Adipose tissue (tissue), 3 donors: ENCODE measurements around the gene STX1B. TPM values are rescaled to one million over a fixed set of nuclear protein-coding genes. Genes with fewer than 3 reads are reported as not detected.

Experiments used
- H3K27ac ChIP-seq: one replicate; pipeline ENCODE4 v1.5.1; 2013; ENCODE audit warnings: low read depth, low read length
- WGBS, 3 donors: extraction: QIAGEN DNeasy Blood & Tissue Kit; methylation state at CpG; one replicate each; pipeline ENCODE4 v1.1.7; 2013; 5-methylcytosine and 5-hydroxymethylcytosine counted together
- polyA plus RNA-seq, 3 donors: library from polyadenylated mRNA; stranded (reverse); fragments of 200-250 nt; gene quantifications; one replicate each; pipeline ENCODE4 v1.2.3, GENCODE V29; 2013
- donor health status: healthy with polysubstance abuse.
- donor health status: Bipolar disorder and iron deficiency.
- donor health status: healthy.

The STX1B gene
- polyA plus RNA-seq, 3 donors = 0.11 to 0.98 (median 0.18) TPM

DNA sequence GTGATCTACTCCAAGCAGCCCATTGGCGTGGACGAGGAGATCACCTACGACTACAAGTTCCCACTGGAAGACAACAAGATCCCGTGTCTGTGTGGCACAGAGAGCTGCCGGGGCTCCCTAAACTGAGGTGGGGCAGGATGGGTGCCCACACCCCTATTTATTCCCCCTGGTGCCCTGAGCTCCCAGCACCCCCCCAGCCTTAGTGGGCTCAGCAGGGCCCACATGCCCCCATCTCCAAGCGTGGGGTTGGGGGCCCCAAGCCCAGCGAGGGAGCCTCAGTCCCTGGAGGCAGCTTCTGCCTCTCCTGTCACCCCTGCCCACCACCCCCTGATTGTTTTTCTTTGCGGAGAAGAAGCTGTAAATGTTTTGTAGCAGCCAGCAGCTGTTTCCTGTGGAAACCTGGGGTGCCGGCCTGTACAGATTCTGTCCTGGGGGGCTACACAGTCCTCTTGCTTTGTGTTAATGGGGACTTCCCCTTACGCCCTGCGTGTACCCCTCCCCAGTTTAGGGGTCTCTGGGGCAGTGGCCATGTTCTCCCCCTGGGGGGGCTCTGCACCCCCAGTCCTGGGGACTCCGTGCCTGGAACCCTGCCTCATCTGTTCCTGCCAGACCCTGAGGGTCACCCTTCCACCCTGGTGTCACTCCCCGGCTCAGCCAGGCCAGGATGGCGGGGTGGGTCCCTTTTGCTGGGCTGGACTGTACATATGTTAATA, 26.4 kb downstream of the STX1B start:
- no peak overlapping the region for H3K27ac ChIP-seq
- 75 to 87% (median 78%) methylated on average over 14 of the region's 14 CpGs for WGBS, 3 donors

DNA sequence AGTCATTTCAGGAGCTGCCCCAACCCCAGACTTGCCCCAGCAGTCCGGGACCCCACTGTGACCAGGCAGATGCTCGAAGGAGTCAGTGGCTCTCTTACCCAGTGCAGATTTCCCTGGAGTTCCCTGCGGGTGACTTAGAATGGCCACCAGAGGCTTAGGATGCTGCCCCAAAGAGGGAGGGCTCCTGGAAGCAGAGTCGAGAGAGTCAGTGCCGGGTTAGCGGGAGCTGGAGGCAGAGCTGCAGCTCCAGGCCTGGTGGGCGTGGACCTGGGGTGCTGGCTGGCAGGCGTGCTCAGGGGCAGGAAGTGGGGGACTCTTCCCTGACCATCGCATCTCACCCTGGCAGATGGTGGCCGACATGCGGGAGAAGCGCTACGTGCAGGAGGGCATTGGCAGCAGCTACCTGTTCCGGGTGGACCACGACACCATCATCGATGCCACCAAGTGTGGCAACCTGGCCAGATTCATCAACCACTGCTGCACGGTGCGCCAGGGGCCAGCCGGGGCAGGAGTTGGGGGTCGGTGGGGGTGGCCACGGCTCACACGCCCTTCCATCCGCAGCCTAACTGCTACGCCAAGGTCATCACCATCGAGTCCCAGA, 27.0 kb downstream of the STX1B start:
- WGBS, 3 donors = 79 to 87% (median 83%) methylated on average over 21 to 25 of the region's 25 CpGs

DNA sequence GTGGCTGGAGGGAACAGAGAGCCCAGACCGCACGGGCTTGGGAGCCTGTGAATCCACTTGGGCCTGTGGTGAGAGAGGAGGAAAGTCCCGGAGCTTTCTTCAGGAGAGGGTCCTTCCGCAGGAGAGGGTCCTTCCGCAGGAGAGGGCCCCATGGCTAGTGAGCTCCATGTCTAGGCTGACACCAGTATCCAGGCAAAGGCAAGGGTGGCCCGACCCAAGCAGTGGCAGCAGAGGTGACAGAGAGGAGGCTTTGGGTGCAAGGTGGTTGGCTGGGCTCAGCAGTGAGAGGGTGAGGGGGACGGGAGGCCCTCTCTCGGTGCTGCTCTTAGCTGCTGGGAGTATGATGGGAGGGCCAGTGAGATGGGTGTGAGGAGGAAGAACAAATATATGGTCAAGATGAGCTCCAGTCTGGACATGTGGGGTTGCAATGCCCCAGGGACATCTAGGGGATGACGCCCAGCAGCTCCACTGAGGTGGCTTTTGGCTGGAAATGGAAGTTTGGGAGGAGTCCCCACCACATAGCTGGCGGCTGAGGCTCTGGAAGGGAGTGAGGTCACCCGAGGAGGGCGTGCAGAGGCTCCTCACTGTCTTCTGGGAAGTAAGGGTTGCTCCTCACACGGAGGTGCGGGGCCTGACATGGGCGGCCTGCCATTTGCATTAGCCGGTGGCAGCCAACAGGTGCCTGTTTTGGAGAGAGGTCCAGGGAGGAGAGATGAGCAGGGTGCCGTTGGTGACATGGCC, 27.7 kb downstream of the STX1B start:
- H3K27ac ChIP-seq = no peak overlapping the region
- WGBS, 3 donors = 67 to 80% (median 78%) methylated on average over 17 of the region's 17 CpGs

More for the DNA sequence above, 27.0 kb downstream of the STX1B start:
- no peak overlapping the region for H3K27ac ChIP-seq

DNA sequence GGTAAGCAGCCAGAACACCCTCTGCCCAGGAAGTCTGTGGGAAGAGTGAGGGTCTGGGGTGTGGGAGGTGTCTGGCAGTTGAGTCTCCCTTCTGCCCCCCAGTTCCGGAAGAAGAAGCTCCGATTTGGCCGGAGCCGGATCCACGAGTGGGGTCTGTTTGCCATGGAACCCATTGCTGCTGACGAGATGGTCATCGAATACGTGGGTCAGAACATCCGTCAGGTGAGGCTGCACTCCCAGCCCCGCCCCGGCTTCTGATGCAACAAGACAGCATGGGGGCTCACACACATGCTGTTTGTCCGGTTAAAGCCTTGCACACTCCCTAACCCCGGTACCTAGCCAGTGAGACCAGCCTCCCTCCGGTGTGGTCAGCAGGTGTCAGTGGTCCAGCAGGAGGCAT, 29.5 kb downstream of the STX1B start:
- WGBS, 3 donors = 95 to 98% (median 95%) methylated on average over 14 of the region's 14 CpGs
- no peak overlapping the region for H3K27ac ChIP-seq

DNA sequence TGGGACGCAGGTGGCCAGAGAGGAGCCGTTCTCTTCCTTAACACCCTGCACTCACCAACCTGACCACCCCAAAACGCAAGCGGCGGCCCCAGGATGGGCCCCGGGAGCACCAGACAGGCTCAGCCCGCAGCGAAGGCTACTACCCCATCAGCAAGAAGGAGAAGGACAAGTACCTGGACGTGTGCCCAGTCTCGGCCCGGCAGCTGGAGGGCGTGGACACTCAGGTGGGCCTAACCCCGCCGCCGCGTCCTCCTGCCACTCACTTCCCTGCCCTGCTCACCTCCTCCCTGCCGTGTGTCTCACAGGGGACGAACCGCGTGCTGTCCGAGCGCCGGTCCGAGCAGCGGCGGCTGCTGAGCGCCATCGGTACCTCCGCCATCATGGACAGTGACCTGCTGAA, 30.0 kb downstream of the STX1B start:
- WGBS, 3 donors = 86 to 92% (median 90%) methylated on average over 24 to 29 of the region's 29 CpGs
- H3K27ac ChIP-seq = no peak overlapping the region

DNA sequence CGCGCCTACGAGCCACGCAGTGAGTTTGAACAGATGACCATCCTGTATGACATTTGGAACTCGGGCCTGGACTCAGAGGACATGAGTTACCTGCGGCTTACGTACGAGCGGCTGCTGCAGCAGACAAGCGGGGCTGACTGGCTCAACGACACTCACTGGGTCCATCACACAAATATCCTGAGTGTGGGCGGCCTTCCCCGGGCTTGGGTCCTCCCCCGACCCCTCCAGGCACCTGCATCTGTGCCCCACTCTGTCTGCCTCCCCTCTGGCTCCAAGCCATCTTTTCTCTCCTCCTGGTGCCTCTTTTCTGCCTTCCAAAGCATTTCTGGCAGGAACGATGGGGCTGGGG, 30.4 kb downstream of the STX1B start:
- H3K27ac ChIP-seq = no peak overlapping the region
- 89 to 94% (median 94%) methylated on average over 11 to 15 of the region's 15 CpGs for WGBS, 3 donors

DNA sequence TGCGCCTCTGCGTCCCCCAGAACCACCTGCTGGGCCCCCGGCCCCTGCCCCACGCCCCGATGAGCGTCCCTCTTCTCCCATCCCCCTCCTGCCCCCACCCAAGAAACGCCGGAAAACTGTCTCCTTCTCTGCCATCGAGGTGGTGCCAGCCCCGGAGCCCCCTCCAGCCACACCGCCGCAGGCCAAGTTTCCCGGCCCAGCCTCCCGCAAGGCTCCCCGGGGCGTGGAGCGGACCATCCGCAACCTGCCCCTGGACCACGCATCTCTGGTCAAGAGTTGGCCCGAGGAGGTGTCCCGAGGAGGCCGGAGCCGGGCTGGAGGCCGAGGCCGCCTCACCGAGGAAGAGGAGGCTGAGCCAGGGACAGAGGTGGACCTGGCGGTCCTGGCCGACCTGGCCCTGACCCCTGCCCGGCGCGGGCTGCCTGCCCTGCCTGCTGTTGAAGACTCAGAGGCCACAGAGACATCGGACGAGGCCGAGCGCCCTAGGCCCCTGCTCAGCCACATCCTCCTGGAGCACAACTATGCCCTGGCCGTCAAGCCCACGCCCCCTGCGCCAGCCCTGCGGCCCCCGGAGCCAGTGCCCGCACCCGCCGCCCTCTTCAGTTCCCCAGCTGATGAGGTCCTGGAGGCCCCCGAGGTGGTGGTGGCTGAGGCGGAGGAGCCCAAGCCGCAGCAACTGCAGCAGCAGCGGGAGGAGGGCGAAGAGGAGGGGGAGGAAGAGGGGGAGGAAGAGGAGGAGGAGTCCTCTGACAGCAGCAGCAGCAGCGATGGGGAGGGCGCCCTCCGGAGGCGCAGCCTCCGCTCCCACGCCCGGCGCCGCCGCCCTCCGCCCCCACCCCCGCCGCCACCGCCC, 31.0 kb downstream of the STX1B start:
- H3K27ac ChIP-seq = no peak overlapping the region
- 90 to 94% (median 91%) methylated on average over 48 to 62 of the region's 62 CpGs for WGBS, 3 donors

DNA sequence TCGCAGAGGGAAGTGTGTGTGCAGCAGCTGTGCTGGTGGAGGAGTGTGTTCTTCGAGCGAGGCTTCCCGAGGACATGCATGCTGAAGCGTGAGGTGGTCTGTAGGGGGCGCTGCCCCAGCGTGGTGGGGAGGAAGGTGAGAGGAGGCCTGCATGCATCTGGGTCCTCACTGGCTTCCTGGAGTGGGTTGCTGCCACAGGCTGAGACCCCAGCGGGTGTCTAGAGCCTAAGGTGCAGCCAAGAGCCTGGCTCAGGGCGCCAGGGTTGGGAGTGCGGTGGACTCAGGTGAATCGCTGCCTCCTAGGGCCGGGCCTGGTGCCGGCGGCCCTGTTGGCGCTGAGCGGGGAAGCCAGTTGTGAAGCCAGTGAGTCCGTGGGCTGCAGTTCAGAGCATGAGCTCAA, 32.9 kb downstream of the STX1B start:
- WGBS, 3 donors = 83 to 84% (median 84%) methylated on average over 17 of the region's 17 CpGs
- H3K27ac ChIP-seq = no peak overlapping the region

DNA sequence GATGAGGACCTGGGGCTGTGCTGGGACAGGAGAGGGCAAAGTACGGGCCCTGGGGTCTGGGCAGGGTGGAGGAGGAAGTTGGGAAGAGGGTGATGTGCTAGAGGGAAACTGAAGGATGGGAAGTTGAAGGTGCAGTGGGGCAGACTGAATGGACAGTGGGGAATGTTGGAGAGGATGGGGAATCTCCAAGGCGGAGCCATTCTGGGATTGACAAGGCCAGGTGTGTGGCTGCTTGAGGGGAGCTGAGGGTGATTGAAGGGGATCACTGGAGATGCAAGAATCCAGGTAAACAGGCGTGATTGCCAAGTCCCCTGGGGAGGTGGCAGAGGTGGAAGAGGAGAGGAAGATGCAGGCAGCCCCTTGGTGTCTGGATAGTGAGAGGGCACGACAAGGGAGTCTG, 34.0 kb downstream of the STX1B start:
- 81 to 98% (median 91%) methylated on average over 4 of the region's 4 CpGs for WGBS, 3 donors
- no peak overlapping the region for H3K27ac ChIP-seq

DNA sequence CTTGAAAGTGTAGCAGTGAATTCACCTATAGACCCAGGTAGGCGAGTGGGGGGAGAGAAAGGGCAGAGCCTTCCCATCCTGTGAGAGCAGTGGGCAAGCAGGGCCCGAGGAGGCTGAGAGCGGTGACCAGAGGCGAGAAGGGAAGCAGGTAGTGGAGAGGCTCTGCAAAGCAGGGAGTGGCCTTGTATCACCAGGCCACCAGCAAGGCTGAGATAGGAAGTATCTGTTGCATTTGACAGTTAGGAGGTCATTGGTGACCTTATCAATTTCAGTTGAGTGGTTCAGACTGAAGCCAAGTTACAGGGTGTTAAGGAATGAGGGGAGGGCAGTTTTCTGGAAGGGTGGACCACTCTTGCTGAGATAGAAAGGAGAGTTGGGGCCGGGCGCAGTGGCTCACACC, 36.1 kb downstream of the STX1B start:
- WGBS, 3 donors = 97 to 98% (median 97%) methylated on average over 6 of the region's 6 CpGs
- no peak overlapping the region for H3K27ac ChIP-seq

DNA sequence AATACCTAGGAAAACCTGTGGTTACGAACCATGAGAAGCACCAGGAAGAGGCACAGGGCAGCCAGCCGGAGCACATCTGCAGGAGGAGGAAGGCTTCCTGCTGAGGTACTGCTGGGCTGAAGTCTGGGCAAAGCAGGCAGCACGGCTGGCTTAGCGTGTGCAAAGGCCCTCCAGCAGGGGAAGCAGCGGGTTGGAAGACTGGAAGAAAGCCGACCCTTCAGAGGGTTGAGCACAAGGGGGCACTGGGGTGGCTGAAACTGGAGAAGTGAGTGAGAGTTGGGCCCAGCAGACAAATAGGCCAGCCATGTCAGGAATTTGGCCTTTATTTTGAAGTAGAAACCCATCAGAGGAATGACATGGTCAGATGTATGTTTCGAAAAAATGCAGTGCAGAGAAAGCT, 37.6 kb downstream of the STX1B start:
- no peak overlapping the region for H3K27ac ChIP-seq
- 82 to 90% (median 87%) methylated on average over 7 of the region's 7 CpGs for WGBS, 3 donors

DNA sequence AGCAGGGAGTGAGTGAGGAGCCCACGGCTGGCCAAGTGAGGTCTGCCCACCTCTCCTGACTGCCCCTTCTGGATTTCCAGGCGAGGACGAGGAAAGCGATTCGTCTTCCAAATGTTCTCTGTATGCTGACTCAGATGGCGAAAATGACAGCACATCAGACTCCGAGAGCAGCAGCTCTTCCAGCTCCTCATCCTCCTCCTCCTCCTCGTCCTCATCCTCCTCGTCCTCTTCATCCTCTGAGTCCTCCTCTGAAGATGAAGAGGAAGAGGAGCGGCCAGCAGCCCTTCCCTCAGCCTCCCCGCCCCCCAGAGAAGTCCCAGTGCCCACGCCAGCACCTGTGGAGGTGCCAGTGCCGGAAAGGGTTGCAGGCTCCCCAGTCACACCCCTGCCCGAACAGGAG, 39.1 kb downstream of the STX1B start:
- WGBS, 3 donors = 93 to 96% (median 93%) methylated on average over 14 of the region's 14 CpGs
- H3K27ac ChIP-seq = no peak overlapping the region

DNA sequence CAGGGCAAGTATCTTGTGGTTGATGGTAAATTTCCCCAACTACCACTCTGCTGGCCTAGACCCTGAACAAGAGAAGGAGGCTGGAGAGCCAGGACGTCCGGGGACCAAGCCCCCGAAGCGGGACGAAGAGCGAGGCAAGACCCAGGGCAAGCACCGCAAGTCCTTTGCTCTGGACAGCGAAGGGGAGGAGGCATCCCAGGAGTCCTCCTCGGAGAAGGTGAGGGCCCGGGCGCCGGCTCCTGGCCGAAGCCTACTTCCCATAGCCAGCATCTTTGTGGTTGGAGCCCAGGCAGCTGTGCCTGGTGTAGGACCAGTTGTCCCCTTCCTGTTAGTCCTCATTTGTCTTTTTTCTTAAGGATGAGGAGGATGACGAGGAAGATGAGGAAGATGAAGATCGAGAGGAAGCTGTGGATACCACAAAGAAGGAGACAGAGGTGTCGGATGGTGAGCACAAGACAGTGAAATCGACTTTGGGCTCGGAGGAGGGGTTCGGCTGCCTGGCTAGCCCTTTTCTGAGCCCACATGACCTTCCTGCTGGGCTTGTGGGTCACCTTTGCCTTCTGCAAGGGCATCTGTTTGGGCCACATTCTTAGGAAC, 41.1 kb downstream of the STX1B start:
- 93 to 94% (median 93%) methylated on average over 19 of the region's 19 CpGs for WGBS, 3 donors
- no peak overlapping the region for H3K27ac ChIP-seq

DNA sequence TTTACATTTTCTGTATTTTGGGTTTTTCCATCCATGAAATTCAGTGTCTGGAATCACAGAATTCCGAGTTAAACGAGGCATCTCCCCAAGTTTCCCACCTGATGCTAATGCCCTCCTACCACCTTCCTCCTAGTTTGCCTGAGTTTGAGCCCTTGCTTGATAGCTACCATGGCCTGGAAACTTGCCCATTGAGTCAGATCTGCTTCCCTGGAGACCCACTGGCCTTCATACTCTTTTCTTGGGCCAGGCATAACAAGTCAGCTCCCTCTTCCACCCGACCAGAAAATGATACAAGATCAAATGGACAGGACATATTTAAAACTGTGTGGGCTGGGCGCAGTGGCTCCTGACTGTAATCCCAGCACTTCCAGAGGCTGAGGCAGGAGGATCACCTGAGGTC, 42.6 kb downstream of the STX1B start:
- 76 to 88% (median 85%) methylated on average over 4 of the region's 4 CpGs for WGBS, 3 donors
- no peak overlapping the region for H3K27ac ChIP-seq

DNA sequence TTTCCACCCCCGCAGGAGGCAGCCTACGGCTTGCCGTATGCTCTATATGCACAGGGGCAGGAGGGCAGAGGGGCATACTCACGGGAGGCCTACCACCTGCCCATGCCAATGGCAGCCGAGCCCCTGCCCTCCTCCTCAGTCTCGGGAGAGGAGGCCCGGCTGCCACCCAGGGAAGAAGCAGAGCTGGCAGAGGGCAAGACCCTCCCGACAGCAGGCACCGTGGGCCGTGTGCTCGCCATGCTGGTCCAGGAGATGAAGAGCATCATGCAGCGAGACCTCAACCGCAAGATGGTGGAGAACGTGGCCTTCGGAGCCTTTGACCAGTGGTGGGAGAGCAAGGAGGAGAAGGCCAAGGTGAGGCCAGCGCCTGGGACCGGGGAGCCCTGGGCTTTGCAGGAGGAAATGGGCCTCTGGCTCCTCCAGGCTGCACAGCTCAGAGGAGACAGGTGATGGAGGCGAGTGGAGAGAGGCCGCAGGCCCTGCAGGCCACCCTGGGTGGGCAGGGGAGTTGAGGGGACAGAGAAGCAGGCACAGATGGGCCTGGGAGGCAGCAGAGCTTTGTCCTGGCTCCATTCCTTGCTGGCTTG, 44.3 kb downstream of the STX1B start:
- WGBS, 3 donors = 90 to 94% (median 91%) methylated on average over 19 of the region's 19 CpGs

DNA sequence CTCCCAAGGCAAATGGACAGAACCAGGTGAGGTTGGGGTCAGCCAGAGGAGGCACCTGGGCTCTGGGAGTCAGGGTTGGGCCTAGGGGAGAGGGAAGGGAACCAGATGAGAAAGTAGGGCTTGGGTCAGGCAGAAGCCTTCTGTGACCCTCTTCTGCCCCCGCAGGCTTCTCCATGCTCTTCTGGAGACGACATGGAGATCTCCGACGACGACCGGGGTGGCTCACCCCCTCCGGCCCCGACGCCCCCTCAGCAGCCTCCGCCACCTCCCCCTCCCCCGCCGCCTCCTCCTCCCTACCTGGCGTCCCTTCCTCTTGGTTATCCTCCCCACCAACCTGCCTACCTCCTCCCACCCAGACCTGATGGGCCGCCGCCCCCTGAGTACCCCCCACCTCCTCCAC, 45.0 kb downstream of the STX1B start:
- 85 to 93% (median 93%) methylated on average over 2 to 15 of the region's 15 CpGs for WGBS, 3 donors
- H3K27ac ChIP-seq = no peak overlapping the region

More for the DNA sequence above, 44.3 kb downstream of the STX1B start:
- H3K27ac ChIP-seq = no peak overlapping the region

DNA sequence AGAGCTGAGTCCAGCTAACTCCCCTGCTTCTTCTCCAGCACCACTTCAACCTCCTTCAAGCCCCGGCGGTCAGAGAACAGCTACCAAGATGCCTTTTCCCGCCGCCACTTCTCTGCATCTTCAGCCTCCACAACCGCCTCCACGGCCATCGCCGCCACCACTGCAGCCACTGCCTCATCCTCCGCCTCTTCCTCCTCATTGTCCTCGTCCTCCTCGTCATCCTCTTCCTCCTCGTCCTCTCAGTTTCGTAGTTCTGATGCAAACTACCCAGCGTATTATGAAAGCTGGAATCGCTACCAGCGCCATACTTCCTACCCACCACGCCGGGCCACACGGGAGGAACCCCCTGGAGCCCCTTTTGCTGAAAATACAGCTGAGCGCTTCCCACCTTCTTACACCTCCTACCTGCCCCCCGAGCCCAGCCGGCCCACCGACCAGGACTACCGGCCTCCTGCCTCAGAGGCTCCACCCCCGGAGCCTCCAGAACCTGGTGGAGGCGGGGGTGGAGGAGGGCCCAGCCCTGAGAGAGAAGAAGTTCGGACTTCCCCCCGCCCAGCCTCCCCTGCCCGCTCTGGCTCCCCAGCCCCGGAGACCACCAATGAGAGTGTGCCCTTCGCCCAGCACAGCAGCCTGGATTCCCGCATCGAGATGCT, 45.7 kb downstream of the STX1B start:
- WGBS, 3 donors = 81 to 94% (median 86%) methylated on average over 32 to 33 of the region's 33 CpGs
- H3K27ac ChIP-seq = no peak overlapping the region
